Ectodermal cell (in vitro differentiated cells): ENCODE results near the gene VWF.
"Not testable (repeated sequence)": the region's sequence is repeated elsewhere in the genome, so short reads cannot be mapped to it uniquely, and the experiment has no call there.

Source experiments
- H3K27ac ChIP-seq: 2 replicates; pipeline ENCODE4 v1.7.0; 2013; ENCODE audit warnings: mild to moderate bottlenecking, low read depth, low read length; ENCODE audit not compliant: insufficient read depth, poor library complexity, severe bottlenecking
- H3K27me3 ChIP-seq: 2 replicates; pipeline ENCODE4 v1.7.0; 2013; ENCODE audit warnings: mild to moderate bottlenecking, low read length; ENCODE audit not compliant: insufficient read depth, control insufficient read depth, poor library complexity, severe bottlenecking
- H3K36me3 ChIP-seq: one replicate; pipeline ENCODE4 v1.7.0; 2013; ENCODE audit warnings: low read length; ENCODE audit not compliant: control insufficient read depth, insufficient read depth
- H3K4me1 ChIP-seq: one replicate; pipeline ENCODE4 v1.7.0; 2013; ENCODE audit warnings: low read length; ENCODE audit not compliant: control insufficient read depth, insufficient read depth
- H3K4me3 ChIP-seq: 2 replicates; pipeline ENCODE4 v1.7.0; 2013; ENCODE audit warnings: low read depth, low read length, control low read depth; ENCODE audit not compliant: insufficient read depth
- H3K9me3 ChIP-seq: 2 replicates; pipeline ENCODE4 v1.7.0; 2013; ENCODE audit warnings: mild to moderate bottlenecking, low read length, moderate library complexity; ENCODE audit not compliant: control insufficient read depth
- whole genome bisulfite sequencing, 2 experiments: methylation state at CpG; one replicate each; pipeline ENCODE4 v1.1.7; 2013; ENCODE audit warnings: missing lambda C conversion rate in 2 of 2; 5-methylcytosine and 5-hydroxymethylcytosine counted together

Gene VWF

DNA sequence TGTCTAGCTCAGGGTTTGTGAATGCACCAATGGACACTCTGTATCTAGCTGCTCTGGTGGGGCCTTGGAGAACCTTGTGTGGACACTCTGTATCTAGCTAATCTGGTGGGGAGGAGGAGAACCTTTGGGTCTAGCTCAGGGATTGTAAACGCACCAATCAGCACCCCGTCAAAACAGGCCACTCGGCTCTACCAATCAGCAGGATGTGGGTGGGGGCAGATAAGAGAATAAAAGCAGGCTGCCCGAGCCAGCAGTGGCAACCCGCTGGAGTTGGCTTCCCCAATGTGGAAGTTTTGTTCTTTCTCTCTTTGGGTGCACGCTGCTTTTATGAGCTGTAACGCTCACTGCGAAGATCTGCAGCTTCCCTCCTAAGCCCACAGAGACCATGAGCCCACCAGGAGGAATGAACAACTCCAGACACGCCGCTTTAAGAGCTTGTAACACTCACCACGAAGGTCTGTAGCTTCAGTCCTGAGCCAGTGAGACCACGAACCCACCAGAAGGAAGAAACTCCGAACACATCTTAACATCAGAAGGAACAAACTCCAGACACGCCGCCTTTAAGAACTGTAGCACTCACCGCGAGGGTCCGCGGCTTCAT lies 35.7 kb upstream of the VWF start:
- not testable (repeated sequence) for H3K4me1 ChIP-seq, H3K9me3 ChIP-seq, H3K27ac ChIP-seq, H3K27me3 ChIP-seq, H3K4me3 ChIP-seq, H3K36me3 ChIP-seq
- 94 to 96% methylated on average over 19 of the region's 19 CpGs for WGBS, 2 experiments

DNA sequence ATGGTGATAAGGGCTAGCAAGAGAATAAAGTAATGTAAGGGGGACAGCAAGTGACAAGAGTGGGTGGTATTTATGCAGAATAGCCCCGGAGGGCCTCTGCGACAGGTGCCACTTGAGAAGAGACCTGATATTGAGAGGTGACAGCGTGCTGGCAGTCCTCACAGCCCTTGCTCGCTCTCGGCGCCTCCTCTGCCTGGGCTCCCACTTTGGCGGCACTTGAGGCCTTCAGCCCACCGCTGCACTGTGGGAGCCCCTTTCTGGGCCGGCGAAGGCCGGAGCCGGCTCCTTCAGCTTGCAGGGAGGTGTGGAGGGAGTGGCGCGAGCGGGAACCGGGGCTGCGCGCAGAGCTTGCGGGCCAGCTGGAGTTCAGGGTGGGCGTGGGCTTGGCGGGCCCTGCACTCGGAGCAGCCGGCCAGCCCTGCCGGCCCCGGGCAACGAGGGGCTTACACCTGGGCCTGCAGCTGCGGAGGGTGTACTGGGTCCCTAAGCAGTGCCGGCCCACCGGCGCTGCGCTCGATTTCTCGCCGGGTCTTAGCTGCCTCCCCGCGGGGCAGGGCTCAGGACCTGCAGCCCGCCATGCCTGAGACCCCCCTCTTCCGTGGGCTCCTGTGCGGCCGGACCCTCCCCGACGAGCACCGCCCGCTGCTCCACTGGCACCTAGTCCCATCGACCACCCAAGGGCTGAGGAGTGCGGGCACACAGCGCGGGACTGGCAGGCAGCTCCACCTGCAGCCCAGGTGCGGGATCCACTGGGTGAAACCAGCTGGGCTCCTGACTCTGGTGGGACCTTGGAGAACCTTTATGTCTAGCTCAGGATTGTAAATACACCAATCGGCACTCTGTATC lies 34.9 kb upstream of the VWF start:
- H3K27ac ChIP-seq, H3K36me3 ChIP-seq, H3K9me3 ChIP-seq, H3K4me3 ChIP-seq, H3K4me1 ChIP-seq, H3K27me3 ChIP-seq: not testable (repeated sequence)
- 94 to 95% methylated on average over 50 of the region's 50 CpGs for WGBS, 2 experiments

DNA sequence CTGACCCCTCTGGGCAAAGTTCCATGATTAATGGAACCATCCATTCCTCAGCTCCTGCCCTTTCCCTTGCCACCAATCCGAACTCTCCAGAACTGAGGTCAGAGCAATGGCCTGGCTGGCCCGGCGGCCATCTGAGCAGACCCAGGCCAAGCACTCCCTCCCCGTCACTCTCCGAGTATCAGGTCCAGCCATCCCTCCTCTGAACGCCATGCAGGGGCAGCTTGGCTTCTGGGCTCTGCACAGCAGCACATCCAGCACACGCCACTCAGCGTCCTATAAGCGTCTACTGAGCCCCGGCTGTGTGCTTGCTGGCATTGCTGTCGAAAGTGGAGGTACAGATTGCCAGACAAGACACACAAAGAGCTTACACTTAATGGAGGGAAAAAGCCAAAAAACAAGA lies 34.3 kb upstream of the VWF start:
- H3K9me3 ChIP-seq: no peaks in the 10 kb centered on the region
- H3K36me3 ChIP-seq: no peaks in the 10 kb centered on the region
- no peaks in the 10 kb centered on the region for H3K27me3 ChIP-seq
- no peaks in the 10 kb centered on the region for H3K4me1 ChIP-seq
- WGBS, 2 experiments: 92 to 93% methylated on average over 11 of the region's 11 CpGs
- H3K27ac ChIP-seq: no peak overlapping the region
- H3K4me3 ChIP-seq: no peak overlapping the region

DNA sequence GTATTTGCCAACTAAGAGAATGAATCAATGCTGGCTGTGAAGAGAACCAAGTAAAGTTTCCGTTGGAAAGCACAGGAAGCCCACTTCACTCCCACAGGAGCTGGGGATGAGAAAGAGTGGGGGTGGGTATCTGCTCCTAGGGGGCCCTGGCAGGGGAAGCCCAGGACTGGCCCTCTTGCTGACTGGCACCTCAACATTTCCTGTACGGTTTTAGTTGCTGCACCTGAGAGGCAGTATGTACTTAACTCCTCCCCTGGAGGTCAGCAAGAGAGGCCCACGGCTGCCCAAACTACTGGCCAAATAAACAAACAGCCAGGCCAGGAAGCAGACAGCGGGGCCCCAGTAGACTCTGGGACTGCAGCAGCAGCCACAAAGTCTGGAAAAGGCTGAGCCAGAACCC lies 33.8 kb upstream of the VWF start:
- 80% methylated on average over 4 of the region's 4 CpGs for WGBS, 2 experiments
- Histone ChIP-seq H3K27ac (no peak overlapping the region), H3K4me3 (no peak overlapping the region), H3K4me1 (no peaks in the 10 kb centered on the region), H3K27me3 (no peaks in the 10 kb centered on the region), H3K9me3 (no peaks in the 10 kb centered on the region), H3K36me3 (no peaks in the 10 kb centered on the region)

- Histone ChIP-seq H3K36me3 (no peaks in the 10 kb centered on the region), H3K27me3 (no peaks in the 10 kb centered on the region), H3K4me3 (no peak overlapping the region), H3K9me3 (no peaks in the 10 kb centered on the region), H3K27ac (no peak overlapping the region), H3K4me1 (no peaks in the 10 kb centered on the region)
- 85 to 91% methylated on average over 3 of the region's 4 CpGs for WGBS, 2 experiments
These were observed 33.0 kb upstream of the VWF start for GRCh38 chr12:6157482-6157881.

DNA sequence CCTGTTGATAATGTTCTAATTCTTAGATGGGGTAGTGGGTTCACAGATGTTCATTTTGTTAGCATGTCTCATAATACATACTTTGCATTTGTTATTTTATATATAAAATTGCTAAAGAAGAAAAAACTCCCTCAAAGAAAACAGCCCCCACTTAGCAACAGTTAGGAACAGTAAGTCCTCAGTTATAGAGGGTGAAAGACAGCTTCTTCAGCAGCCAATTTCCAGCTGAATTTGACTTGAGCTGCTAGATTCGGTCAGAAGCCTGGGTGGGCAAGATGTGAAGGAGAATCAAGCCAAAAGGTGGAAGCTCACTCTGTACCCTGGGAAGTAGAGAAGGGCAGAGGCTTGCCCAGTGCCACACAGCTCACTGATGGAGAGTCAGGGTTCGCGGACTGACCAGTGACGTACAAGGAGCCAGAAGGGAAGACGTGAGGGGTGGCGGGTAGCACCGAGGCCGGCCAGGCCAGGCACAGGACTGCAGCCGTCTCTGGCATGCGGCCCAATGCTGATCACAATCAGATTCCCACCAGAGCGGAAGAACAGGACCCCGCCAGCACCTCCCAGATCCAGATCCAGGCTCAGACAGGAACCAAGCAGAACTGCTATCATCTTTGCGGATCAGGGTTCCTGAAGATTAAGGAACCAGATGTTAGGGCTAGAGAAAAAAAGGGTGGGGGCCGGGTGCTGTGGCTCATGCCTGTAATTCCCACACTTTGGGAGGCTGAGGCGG lies 30.4 kb upstream of the VWF start:
- H3K9me3 ChIP-seq: no peaks in the 10 kb centered on the region
- no peak overlapping the region for H3K4me3 ChIP-seq
- H3K27me3 ChIP-seq: no peaks in the 10 kb centered on the region
- no peak overlapping the region for H3K27ac ChIP-seq
- no peaks in the 10 kb centered on the region for H3K36me3 ChIP-seq
- no peaks in the 10 kb centered on the region for H3K4me1 ChIP-seq
- 93% methylated on average over 15 of the region's 15 CpGs for WGBS, 2 experiments

DNA sequence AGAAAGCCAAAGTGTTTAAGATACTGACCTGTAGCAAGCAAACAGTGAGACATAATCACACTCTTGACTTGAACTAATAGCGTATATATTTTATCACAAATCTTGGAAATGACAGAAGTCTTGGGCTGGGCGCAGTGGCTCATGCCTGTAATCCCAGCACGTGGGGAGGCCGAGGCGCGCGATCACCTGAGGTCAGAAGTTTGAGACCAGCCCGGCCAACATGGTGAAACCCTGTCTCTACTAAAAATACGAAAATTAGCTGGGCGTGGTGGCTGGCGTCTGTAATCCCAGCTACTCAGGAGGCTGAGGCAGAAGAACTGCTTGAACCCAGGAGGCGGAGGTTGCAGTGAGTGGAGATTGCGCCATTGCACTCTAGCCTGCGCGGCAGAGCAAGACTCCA lies 24.3 kb upstream of the VWF start:
- not testable (repeated sequence) for H3K27me3 ChIP-seq, H3K4me1 ChIP-seq, H3K36me3 ChIP-seq, H3K4me3 ChIP-seq, H3K27ac ChIP-seq, H3K9me3 ChIP-seq
- WGBS, 2 experiments: 96% methylated on average over 13 to 15 of the region's 15 CpGs

GRCh38 chr12:6148061-6148460 lies 23.6 kb upstream of the VWF start:
- no peak overlapping the region for H3K27ac ChIP-seq
- H3K27me3 ChIP-seq: no peaks in the 10 kb centered on the region
- WGBS, 2 experiments: 100% methylated on average over 2 of the region's 2 CpGs; no CpG with 5 or more reads in 1 of the 2 experiments
- no peaks in the 10 kb centered on the region for H3K9me3 ChIP-seq
- no peaks in the 10 kb centered on the region for H3K36me3 ChIP-seq
- no peaks in the 10 kb centered on the region for H3K4me1 ChIP-seq
- H3K4me3 ChIP-seq: no peak overlapping the region

DNA sequence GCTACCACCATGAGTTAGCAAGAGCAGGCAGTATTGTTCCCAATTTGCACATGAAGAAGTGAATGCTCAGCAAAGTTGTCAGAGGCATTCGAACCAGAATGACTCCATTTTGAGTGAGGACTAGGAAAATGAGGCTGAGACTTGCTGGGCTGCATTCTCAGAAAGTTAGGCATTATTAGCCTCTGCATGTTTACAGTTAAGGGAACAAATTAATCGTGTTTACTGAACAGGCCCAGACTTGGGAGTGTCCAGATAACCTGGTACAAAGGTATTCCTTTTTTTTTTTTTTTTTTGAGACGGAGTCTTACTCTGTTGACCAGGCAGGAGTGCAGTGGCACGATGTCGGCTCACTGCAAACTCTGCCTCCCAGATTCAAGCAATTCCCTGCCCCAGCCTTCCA lies 22.5 kb upstream of the VWF start:
- no peak overlapping the region for H3K27ac ChIP-seq
- H3K27me3 ChIP-seq: no peaks in the 10 kb centered on the region
- no peaks in the 10 kb centered on the region for H3K9me3 ChIP-seq
- 89 to 97% methylated on average over 4 to 5 of the region's 5 CpGs for WGBS, 2 experiments
- no peak overlapping the region for H3K4me3 ChIP-seq
- no peaks in the 10 kb centered on the region for H3K36me3 ChIP-seq
- no peaks in the 10 kb centered on the region for H3K4me1 ChIP-seq

- Histone ChIP-seq H3K36me3 (no peaks in the 10 kb centered on the region), H3K27me3 (no peaks in the 10 kb centered on the region), H3K9me3 (no peaks in the 10 kb centered on the region), H3K27ac (no peak overlapping the region), H3K4me1 (no peaks in the 10 kb centered on the region), H3K4me3 (no peak overlapping the region)
- 95 to 99% methylated on average over 5 to 6 of the region's 7 CpGs for WGBS, 2 experiments
These were observed 22.0 kb upstream of the VWF start for GRCh38 chr12:6146509-6146908.
